ENCODE results near the gene NEXMIF.

- TF ChIP-seq CTCF (IDR thresholded peaks at IDR 0.05; ENCODE audit: poor library complexity) (no peak), EZH2 (IDR thresholded peaks at IDR 0.05; ENCODE audit: borderline replicate concordance) (no peak)
These were observed 24.5 kb upstream of the NEXMIF start for GRCh38 chrX:74949717-74950116.
